ENCODE data around the gene LAS1L.
"Not testable (repeated sequence)": the region's sequence is repeated elsewhere in the genome, so short reads cannot be mapped to it uniquely, and the experiment has no call there.

Gene LAS1L

GRCh38 chrX:65534450-65535292, at the start of gene LAS1L:
LAS1L (minus strand) TSS chrX:65534787; CDS start chrX:65534715, 72 bp downstream.
- DNase-seq, result peak; percentile 85

- peak; percentile 5 for DNase-seq
Measured at GRCh38 chrX:65582450-65583082, 48.0 kb upstream of the LAS1L start.

- peak; percentile 31 for DNase-seq
Measured at GRCh38 chrX:65581661-65582339, 47.2 kb upstream of the LAS1L start.

- DNase-seq, result no peak
Measured at GRCh38 chrX:65578346-65578745, 43.8 kb upstream of the LAS1L start.

GRCh38 chrX:65576160-65576559, 41.6 kb upstream of the LAS1L start:
- DNase-seq, result no peak

- DNase-seq, result no peak
Measured at GRCh38 chrX:65575022-65575421, 40.4 kb upstream of the LAS1L start.

GRCh38 chrX:65574356-65574755, 39.8 kb upstream of the LAS1L start:
- no peak for DNase-seq

- no peak for DNase-seq
Measured at GRCh38 chrX:65572971-65573370, 38.4 kb upstream of the LAS1L start.

GRCh38 chrX:65562850-65563249, 28.3 kb upstream of the LAS1L start:
- DNase-seq, result not testable (repeated sequence)

GRCh38 chrX:65551489-65552339, 17.1 kb upstream of the LAS1L start:
- DNase-seq, result no peak

- no peak for DNase-seq
Measured at GRCh38 chrX:65551086-65551485, 16.5 kb upstream of the LAS1L start.

- DNase-seq, result no peak
Measured at GRCh38 chrX:65545456-65545855, 10.9 kb upstream of the LAS1L start.

- DNase-seq, result no peak
Measured at GRCh38 chrX:65537229-65537628, 2.6 kb upstream of the LAS1L start.

GRCh38 chrX:65536291-65536690, 1.7 kb upstream of the LAS1L start:
- DNase-seq, result no peak

GRCh38 chrX:65532016-65532415, 2.6 kb downstream of the LAS1L start:
- no peak for DNase-seq

- DNase-seq, result no peak
Measured at GRCh38 chrX:65528705-65529340, 5.8 kb downstream of the LAS1L start.

- no peak for DNase-seq
Measured at GRCh38 chrX:65528293-65528692, 6.3 kb downstream of the LAS1L start.

GRCh38 chrX:65524139-65524538, 10.4 kb downstream of the LAS1L start:
- no peak for DNase-seq

- DNase-seq, result no peak
Measured at GRCh38 chrX:65522739-65523372, 11.7 kb downstream of the LAS1L start.

- not testable (repeated sequence) for DNase-seq
Measured at GRCh38 chrX:65519530-65519929, 15.1 kb downstream of the LAS1L start.

GRCh38 chrX:65518980-65519379, 15.6 kb downstream of the LAS1L start:
- DNase-seq, result not testable (repeated sequence)

- DNase-seq, result no peak
Measured at GRCh38 chrX:65517923-65518322, 16.7 kb downstream of the LAS1L start.
